PC-9 (cell line): ENCODE results near the gene RANBP3L.

Experiments
- EZH2 ChIP-seq: fragments of 200-600 bp; sonication (generic); IDR thresholded peaks from 2 replicates; pipeline ENCODE4 v1.8.0; 2017; ENCODE audit warnings: antibody characterized with exemption, low read depth
- TF ChIP-seq, protein P1 (sequence below): fragments of 200-600 bp; sonication (generic); conservative IDR thresholded peaks from 2 replicates; pipeline ENCODE4 v1.6.1; 2017; ENCODE audit warnings: mixed run types, antibody characterized with exemption, mild to moderate bottlenecking, moderate library complexity

DNA sequence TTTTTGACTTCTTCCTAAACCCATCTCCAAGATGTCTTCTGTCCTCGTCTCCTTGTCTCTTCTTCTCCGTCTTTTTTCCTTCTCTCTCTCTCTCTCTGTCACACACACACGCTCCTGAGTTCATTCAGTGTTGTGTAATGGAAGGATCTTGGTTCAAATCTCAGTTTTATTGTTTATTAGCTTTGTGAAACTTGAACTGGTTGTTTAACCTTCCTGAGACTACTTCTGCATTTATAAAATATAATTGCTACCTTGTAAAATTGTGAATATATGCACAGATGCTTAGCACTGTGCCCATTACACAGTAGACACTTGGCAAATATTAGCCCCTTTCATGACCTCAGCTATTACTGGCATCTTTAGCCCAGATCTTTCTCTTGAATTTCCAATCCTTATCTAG is 57.6 kb downstream of the RANBP3L start:
- TF ChIP-seq, protein P1, sequence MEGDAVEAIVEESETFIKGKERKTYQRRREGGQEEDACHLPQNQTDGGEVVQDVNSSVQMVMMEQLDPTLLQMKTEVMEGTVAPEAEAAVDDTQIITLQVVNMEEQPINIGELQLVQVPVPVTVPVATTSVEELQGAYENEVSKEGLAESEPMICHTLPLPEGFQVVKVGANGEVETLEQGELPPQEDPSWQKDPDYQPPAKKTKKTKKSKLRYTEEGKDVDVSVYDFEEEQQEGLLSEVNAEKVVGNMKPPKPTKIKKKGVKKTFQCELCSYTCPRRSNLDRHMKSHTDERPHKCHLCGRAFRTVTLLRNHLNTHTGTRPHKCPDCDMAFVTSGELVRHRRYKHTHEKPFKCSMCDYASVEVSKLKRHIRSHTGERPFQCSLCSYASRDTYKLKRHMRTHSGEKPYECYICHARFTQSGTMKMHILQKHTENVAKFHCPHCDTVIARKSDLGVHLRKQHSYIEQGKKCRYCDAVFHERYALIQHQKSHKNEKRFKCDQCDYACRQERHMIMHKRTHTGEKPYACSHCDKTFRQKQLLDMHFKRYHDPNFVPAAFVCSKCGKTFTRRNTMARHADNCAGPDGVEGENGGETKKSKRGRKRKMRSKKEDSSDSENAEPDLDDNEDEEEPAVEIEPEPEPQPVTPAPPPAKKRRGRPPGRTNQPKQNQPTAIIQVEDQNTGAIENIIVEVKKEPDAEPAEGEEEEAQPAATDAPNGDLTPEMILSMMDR, result no peak
- TF ChIP-seq EZH2, result no peak
